Measurements from ENCODE around the gene LRRC26. TPM values are rescaled to one million over a fixed set of nuclear protein-coding genes. Genes with fewer than 3 reads are reported as not detected.

The LRRC26 gene, protein sequence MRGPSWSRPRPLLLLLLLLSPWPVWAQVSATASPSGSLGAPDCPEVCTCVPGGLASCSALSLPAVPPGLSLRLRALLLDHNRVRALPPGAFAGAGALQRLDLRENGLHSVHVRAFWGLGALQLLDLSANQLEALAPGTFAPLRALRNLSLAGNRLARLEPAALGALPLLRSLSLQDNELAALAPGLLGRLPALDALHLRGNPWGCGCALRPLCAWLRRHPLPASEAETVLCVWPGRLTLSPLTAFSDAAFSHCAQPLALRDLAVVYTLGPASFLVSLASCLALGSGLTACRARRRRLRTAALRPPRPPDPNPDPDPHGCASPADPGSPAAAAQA
- 0.26 and 2.0 TPM in 2 replicates for total RNA-seq

- no peaks in the 10 kb centered on the region for H3K36me3 ChIP-seq (ENCODE audit: control insufficient read depth, insufficient read depth, low read length)
- peaks cover 28% of the 10 kb centered on the region for H3K27me3 ChIP-seq (ENCODE audit: control insufficient read depth, insufficient read depth, low read length)
- TF ChIP-seq, protein P1, sequence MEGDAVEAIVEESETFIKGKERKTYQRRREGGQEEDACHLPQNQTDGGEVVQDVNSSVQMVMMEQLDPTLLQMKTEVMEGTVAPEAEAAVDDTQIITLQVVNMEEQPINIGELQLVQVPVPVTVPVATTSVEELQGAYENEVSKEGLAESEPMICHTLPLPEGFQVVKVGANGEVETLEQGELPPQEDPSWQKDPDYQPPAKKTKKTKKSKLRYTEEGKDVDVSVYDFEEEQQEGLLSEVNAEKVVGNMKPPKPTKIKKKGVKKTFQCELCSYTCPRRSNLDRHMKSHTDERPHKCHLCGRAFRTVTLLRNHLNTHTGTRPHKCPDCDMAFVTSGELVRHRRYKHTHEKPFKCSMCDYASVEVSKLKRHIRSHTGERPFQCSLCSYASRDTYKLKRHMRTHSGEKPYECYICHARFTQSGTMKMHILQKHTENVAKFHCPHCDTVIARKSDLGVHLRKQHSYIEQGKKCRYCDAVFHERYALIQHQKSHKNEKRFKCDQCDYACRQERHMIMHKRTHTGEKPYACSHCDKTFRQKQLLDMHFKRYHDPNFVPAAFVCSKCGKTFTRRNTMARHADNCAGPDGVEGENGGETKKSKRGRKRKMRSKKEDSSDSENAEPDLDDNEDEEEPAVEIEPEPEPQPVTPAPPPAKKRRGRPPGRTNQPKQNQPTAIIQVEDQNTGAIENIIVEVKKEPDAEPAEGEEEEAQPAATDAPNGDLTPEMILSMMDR (IDR thresholded peaks at IDR 0.05; ENCODE audit: insufficient read depth, low read length, severe bottlenecking) = no peak
- FAIRE-seq (no peak), DNase-seq (ENCODE audit: low read depth) (no peak)
- H3K4me3 ChIP-seq (ENCODE audit: low read depth, low read length) = peak within 1 kb of the TSS; percentile 24
Measured at GRCh38 chr9:137169896-137170358, at the start of gene LRRC26. Gene LRRC26 (minus strand): TSS chr9:137170051. CDS start chr9:137169943, 108 bp downstream.

DNA sequence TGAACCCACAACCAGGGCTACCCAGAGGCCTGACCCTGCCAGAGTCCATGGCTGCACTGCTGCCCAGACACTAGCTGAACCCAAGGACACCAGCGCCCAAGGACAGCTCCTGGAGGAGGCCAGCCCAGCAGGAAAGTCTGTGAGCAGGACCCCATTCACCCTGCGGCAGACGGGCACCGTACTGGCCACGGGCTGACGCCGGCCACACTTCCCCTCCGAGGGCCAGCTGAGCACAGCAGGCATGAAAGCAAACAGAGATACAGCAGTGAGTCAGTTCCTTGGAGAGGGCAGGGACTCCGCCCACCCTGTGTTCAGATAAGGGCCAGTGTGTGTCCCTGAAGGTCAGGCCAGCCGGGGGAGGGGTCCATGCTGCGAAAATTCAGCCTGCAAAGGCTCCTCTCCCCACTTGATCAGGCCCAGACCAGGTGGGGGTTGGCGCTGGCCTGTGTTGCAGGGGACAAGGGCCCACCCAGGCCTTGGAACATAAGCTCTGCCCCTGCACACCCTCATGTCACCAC is 49.0 kb upstream of the LRRC26 start:
- FAIRE-seq (no peak), DNase-seq (ENCODE audit: low read depth) (peak; percentile 42)
- no peak overlapping the region for H3K4me3 ChIP-seq (ENCODE audit: low read depth, low read length)
- peaks cover 4% of the 10 kb centered on the region for H3K36me3 ChIP-seq (ENCODE audit: control insufficient read depth, insufficient read depth, low read length)
- TF ChIP-seq, protein P1 (IDR thresholded peaks at IDR 0.05; ENCODE audit: insufficient read depth, low read length, severe bottlenecking) = no peak
- H3K27me3 ChIP-seq (ENCODE audit: control insufficient read depth, insufficient read depth, low read length) = no peaks in the 10 kb centered on the region

DNA sequence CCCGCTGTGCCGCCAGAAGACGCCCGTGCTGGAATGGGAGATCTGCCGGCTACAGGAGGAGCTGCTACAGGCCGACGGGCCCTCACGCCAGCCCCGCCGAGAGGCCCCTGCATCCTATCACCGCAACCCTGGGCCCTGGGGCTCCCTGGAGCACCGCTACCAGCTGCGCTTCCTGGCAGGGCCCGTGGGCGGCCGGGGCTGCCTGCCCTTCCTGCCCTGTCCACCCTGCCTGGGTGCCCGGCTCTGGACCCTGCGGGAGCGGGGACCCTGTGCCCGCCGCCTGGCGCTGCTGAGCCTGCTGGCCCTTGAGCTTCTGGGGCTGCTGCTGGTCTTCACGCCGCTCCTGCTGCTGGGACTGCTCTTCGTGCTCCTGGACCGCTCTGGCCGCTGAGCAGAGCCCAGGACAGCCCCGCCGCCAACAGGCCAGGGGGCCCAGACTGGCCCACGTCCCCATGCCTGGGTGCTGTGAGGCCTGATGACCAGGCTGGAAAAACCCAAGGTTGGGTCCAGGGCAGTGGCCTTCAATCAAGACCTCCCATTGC is 48.4 kb upstream of the LRRC26 start:
- TF ChIP-seq, protein P1 (IDR thresholded peaks at IDR 0.05; ENCODE audit: insufficient read depth, low read length, severe bottlenecking) = no peak
- FAIRE-seq (no peak), DNase-seq (ENCODE audit: low read depth) (no peak)
- no peaks in the 10 kb centered on the region for H3K27me3 ChIP-seq (ENCODE audit: control insufficient read depth, insufficient read depth, low read length)
- H3K36me3 ChIP-seq (ENCODE audit: control insufficient read depth, insufficient read depth, low read length) = peaks cover 6% of the 10 kb centered on the region
- no peak overlapping the region for H3K4me3 ChIP-seq (ENCODE audit: low read depth, low read length)

DNA sequence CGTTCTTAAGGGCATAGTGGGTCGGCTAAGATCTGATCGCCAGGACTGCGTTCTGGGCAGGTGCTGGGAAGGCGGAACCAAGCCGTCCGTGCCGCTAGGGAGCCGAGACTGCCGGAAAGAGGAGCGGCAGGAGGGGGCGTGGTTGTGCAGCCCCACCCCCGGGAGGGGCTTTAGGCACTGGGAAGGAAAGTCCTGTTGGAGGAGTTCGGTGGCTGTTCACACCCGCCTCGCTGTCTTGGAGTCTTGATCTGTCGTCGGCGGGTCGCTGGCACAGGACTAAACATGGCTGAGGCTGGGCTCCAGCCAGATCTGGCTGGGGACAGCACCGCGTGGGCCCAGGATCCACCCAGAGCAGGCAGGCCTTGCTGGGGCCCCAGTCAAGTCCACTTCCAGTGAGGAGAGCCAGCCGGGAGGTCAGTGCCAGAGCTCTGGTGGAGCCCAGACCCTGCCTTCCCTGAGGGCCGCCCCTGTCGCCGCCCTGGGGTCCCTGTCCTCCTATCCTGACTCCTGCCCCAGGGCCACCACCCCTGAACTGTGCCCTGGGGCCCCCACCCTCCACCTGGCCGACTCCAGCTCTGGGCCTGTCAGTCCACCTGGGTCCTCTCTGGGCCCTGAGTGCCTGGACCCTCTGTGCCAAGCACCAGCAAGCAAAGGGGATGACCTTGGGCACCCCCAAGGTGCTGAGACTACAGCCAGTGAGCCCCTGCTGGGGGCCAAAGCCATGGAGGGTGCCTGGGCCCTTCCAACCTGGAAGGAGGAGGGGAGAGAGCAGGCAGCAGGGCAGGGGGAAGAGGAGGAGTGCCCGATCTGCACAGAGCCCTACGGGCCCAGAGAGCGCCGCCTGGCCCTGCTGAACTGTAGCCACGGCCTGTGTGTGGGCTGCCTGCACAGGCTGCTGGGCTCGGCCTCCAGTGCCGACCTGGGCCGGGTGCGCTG is 47.7 kb upstream of the LRRC26 start:
- DNase-seq (ENCODE audit: low read depth) (peak; percentile 59), FAIRE-seq (peak; percentile 55)
- Histone ChIP-seq H3K4me3 (ENCODE audit: low read depth, low read length) (peak overlapping the region; percentile 31), H3K36me3 (ENCODE audit: control insufficient read depth, insufficient read depth, low read length) (peaks cover 6% of the 10 kb centered on the region), H3K27me3 (ENCODE audit: control insufficient read depth, insufficient read depth, low read length) (no peaks in the 10 kb centered on the region)
- TF ChIP-seq, protein P1 (IDR thresholded peaks at IDR 0.05; ENCODE audit: insufficient read depth, low read length, severe bottlenecking) = peak; percentile 10

DNA sequence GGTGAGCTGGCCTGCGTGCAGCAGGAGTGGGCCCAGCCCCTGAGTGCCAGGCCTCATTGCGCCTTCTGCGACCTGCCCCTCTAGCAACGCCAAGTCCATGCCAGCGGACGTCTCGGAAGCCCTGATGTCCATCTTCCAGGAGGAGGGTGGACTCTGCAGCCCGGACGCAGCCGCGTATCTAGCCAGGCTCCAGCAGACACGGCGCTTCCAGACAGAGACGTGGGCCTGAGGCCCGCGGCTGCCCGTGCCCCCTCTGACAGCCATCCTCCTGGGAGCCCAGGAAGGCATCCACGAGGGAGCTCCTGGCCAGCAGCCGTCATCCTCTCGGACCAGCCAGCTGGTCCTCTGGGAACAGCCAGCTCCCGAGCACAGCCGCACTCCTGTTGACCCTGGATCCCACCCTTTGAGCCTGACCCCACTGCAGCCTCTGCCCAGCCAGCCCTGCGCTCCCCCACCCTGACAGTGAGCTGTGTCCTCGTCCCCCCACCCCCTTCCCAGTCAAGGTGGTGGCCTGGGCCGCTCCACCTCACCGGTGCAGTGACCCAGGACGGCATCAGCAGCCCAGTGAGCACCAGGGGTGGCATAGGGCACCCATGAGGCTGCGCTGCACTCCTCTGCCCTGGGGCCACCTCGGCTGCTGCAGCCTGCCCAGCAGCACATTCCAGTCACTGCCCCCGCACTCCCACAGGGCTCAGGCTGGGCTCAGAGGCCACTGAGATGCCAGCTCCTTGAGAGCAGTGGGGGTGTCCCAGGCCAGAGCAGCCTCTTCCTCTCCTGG is 46.5 kb upstream of the LRRC26 start:
- H3K27me3 ChIP-seq (ENCODE audit: control insufficient read depth, insufficient read depth, low read length) = no peaks in the 10 kb centered on the region
- TF ChIP-seq, protein P1 (IDR thresholded peaks at IDR 0.05; ENCODE audit: insufficient read depth, low read length, severe bottlenecking) = no peak
- FAIRE-seq = no peak
- H3K4me3 ChIP-seq (ENCODE audit: low read depth, low read length) = no peak overlapping the region
- peaks cover 6% of the 10 kb centered on the region for H3K36me3 ChIP-seq (ENCODE audit: control insufficient read depth, insufficient read depth, low read length)
- no peak for DNase-seq (ENCODE audit: low read depth)
